Hematopoietic multipotent progenitor cell treated with erythropoietin and hydrocortisone succinate and interleukin-3 and kit ligand, for 17 days (in vitro differentiated cells): ENCODE data around the gene MBTPS2.
"Not testable (repeated sequence)": the region's sequence is repeated elsewhere in the genome, so short reads cannot be mapped to it uniquely, and the experiment has no call there.

ENCODE experiments used
- DNase-seq: peaks from one replicate; pipeline ENCODE4 v3.0.0-alpha.2; 2015; ENCODE audit warnings: low spot score

Gene MBTPS2

GRCh38 chrX:21863241-21863640, 23.8 kb downstream of the MBTPS2 start:
- DNase-seq, result no peak

GRCh38 chrX:21865436-21865835, 26.0 kb downstream of the MBTPS2 start:
- DNase-seq, result no peak

- no peak for DNase-seq
Observed at GRCh38 chrX:21870494-21870893, 31.1 kb downstream of the MBTPS2 start.

- DNase-seq, result no peak
Observed at GRCh38 chrX:21873063-21873775, 33.8 kb downstream of the MBTPS2 start.

GRCh38 chrX:21874182-21874581, 34.8 kb downstream of the MBTPS2 start:
- DNase-seq, result not testable (repeated sequence)

GRCh38 chrX:21875013-21875412, 35.6 kb downstream of the MBTPS2 start:
- no peak for DNase-seq

GRCh38 chrX:21881881-21882574, 42.6 kb downstream of the MBTPS2 start:
- no peak for DNase-seq

GRCh38 chrX:21883258-21883657, 43.8 kb downstream of the MBTPS2 start:
- DNase-seq, result no peak

- DNase-seq, result no peak
Observed at GRCh38 chrX:21885568-21885967, 46.2 kb downstream of the MBTPS2 start.

- no peak for DNase-seq
Observed at GRCh38 chrX:21905313-21905712, 65.9 kb downstream of the MBTPS2 start.

- no peak for DNase-seq
Observed at GRCh38 chrX:21905953-21906352, 66.5 kb downstream of the MBTPS2 start.

GRCh38 chrX:21907260-21907659, 67.8 kb downstream of the MBTPS2 start:
- no peak for DNase-seq

GRCh38 chrX:21911481-21911880, 72.1 kb downstream of the MBTPS2 start:
- no peak for DNase-seq

- no peak for DNase-seq
Observed at GRCh38 chrX:21912220-21912619, 72.8 kb downstream of the MBTPS2 start.

- DNase-seq, result no peak
Observed at GRCh38 chrX:21912989-21913388, 73.6 kb downstream of the MBTPS2 start.

GRCh38 chrX:21926116-21926515, 86.7 kb downstream of the MBTPS2 start:
- DNase-seq, result no peak

GRCh38 chrX:21926527-21927278, 87.3 kb downstream of the MBTPS2 start:
- no peak for DNase-seq

GRCh38 chrX:21929209-21929608, 89.8 kb downstream of the MBTPS2 start:
- DNase-seq, result no peak

GRCh38 chrX:21930986-21931385, 91.6 kb downstream of the MBTPS2 start:
- no peak for DNase-seq

GRCh38 chrX:21932292-21933002, 93.0 kb downstream of the MBTPS2 start:
- DNase-seq, result no peak

GRCh38 chrX:21933077-21933476, 93.7 kb downstream of the MBTPS2 start:
- DNase-seq, result no peak

GRCh38 chrX:21934414-21934813, 95.0 kb downstream of the MBTPS2 start:
- no peak for DNase-seq
